H1 (cell line): Measurements from ENCODE around the gene ARHGAP6. TPM values are rescaled to one million over a fixed set of nuclear protein-coding genes. Genes with fewer than 3 reads are reported as not detected.
"Not testable (repeated sequence)": the region's sequence is repeated elsewhere in the genome, so short reads cannot be mapped to it uniquely, and the experiment has no call there.

ENCODE experiments used
- CTCF ChIA-PET: fragments of 300-600 bp; sonication (Branson Sonifier 250); formaldehyde crosslinking; loops from one replicate; lab custom pipeline; 2021; ENCODE audit not compliant: partially characterized antibody; lab: Charles Lee
- POLR2A ChIA-PET: fragments of 300-600 bp; sonication (Branson Sonifier 250); formaldehyde crosslinking; loops from one replicate; lab custom pipeline; 2021; ENCODE audit warnings: inconsistent platforms; ENCODE audit not compliant: partially characterized antibody; lab: Charles Lee
- DNase-seq, 2 experiments: peaks; one replicate each; pipeline versions ENCODE4 v3.0.0 to v3.0.0-alpha.2; 2010 to 2022; ENCODE audit warnings: low spot score in 2 of 2, low read depth in 1 of 2, mixed read lengths in 1 of 2
- FAIRE-seq: peaks from 2 replicates; lab custom pipeline; 2011; peaks lifted over from hg19 to GRCh38; lab: Jason Lieb, UNC
- H2AFZ ChIP-seq: 2 replicates; pipeline ENCODE4 v1.8.1; 2012; ENCODE audit warnings: low read length, inconsistent platforms
- H2AK5ac ChIP-seq: 2 replicates; pipeline ENCODE4 v1.6.1; 2013; ENCODE audit warnings: low read depth, low read length
- H2BK120ac ChIP-seq: replicated peaks from 2 replicates; pipeline ENCODE3; 2013; ENCODE audit warnings: low read depth, low read length, inconsistent platforms
- H2BK12ac ChIP-seq: 2 replicates; pipeline ENCODE4 v1.6.1; 2013; ENCODE audit warnings: low read depth, low read length
- H2BK15ac ChIP-seq: 2 replicates; pipeline ENCODE4 v1.6.1; 2013; ENCODE audit warnings: low read length
- H2BK20ac ChIP-seq: 2 replicates; pipeline ENCODE4 v1.6.1; 2013; ENCODE audit warnings: low read length
- H2BK5ac ChIP-seq: 2 replicates; pipeline ENCODE4 v1.6.1; 2013; ENCODE audit warnings: low read depth, low read length
- H3K14ac ChIP-seq: 2 replicates; pipeline ENCODE4 v1.6.1; 2013; ENCODE audit warnings: inconsistent platforms; ENCODE audit not compliant: insufficient read length
- H3K18ac ChIP-seq: 2 replicates; pipeline ENCODE4 v1.6.1; 2013; ENCODE audit warnings: low read length; ENCODE audit errors: extremely low read depth
- H3K23ac ChIP-seq: 2 replicates; pipeline ENCODE4 v1.6.1; 2013; ENCODE audit warnings: inconsistent platforms; ENCODE audit not compliant: insufficient read length
- H3K23me2 ChIP-seq: 2 replicates; pipeline ENCODE4 v1.6.1; 2013; ENCODE audit warnings: low read depth, low read length
- H3K27ac ChIP-seq: 2 replicates; pipeline ENCODE4 v1.6.1; 2011; ENCODE audit warnings: low read depth, low read length, inconsistent platforms
- H3K27me3 ChIP-seq, 4 experiments: replicated peaks in 1 of 4; 1 replicate in 1 of 4; 2 replicates in 3 of 4; pipeline versions ENCODE4 v1.6.1 to v1.8.1; 2011 to 2013; ENCODE audit warnings: low read length in 3 of 4, mild to moderate bottlenecking in 3 of 4, inconsistent platforms in 2 of 4, mixed read lengths in 2 of 4, moderate library complexity in 1 of 4; ENCODE audit not compliant: control insufficient read depth in 3 of 4, insufficient read depth in 3 of 4; ENCODE audit errors: extremely low read depth in 1 of 4
- H3K36me3 ChIP-seq, 4 experiments: 2 replicates each; pipeline versions ENCODE4 v1.6.1 to v1.8.1; 2011 to 2013; ENCODE audit warnings: mild to moderate bottlenecking in 4 of 4, low read length in 3 of 4, moderate library complexity in 2 of 4, control low read depth in 1 of 4, inconsistent platforms in 1 of 4; ENCODE audit not compliant: insufficient read depth in 4 of 4, control insufficient read depth in 2 of 4
- H3K4ac ChIP-seq: replicated peaks from 2 replicates; pipeline ENCODE3; 2013; ENCODE audit warnings: low read length, low read depth, mixed read lengths, inconsistent platforms; ENCODE audit not compliant: insufficient read length
- H3K4me1 ChIP-seq, 4 experiments: replicated peaks in 1 of 4; 1 replicate in 1 of 4; 2 replicates in 3 of 4; pipeline versions ENCODE4 v1.6.1 to v1.8.1; 2011 to 2013; ENCODE audit warnings: low read length in 3 of 4, inconsistent platforms in 2 of 4, mixed read lengths in 1 of 4; ENCODE audit not compliant: insufficient read depth in 4 of 4, control insufficient read depth in 3 of 4
- H3K4me2 ChIP-seq, 2 experiments: 2 replicates each; pipeline versions ENCODE4 v1.6.1 to v1.8.1; 2011 to 2013; ENCODE audit warnings: low read depth in 2 of 2, low read length in 2 of 2, control low read depth in 1 of 2, inconsistent platforms in 1 of 2, mild to moderate bottlenecking in 1 of 2; ENCODE audit not compliant: insufficient read depth in 1 of 2
- H3K4me3 ChIP-seq, 4 experiments: fragments of 200-600, 300-600 bp in 1 of 4; sonication (generic), shearing (Covaris generic), sonication (Bioruptor Twin) in 1 of 4; 2 replicates each; pipeline versions ENCODE4 v1.5.1 to v1.8.1; 2011 to 2016; ENCODE audit warnings: low read length in 4 of 4, low read depth in 3 of 4, control low read depth in 2 of 4, inconsistent platforms in 2 of 4, mild to moderate bottlenecking in 2 of 4, mixed read lengths in 1 of 4, moderate library complexity in 1 of 4; ENCODE audit not compliant: insufficient read depth in 2 of 4; ENCODE audit errors: extremely low read depth in 1 of 4
- H3K56ac ChIP-seq: replicated peaks from 2 replicates; pipeline ENCODE3; 2013; ENCODE audit warnings: low read depth, mild to moderate bottlenecking, mixed read lengths, low read length, inconsistent platforms; ENCODE audit not compliant: insufficient read length
- H3K79me1 ChIP-seq: 2 replicates; pipeline ENCODE4 v1.6.1; 2013; ENCODE audit warnings: low read depth, low read length, control low read depth
- H3K79me2 ChIP-seq, 2 experiments: 2 replicates each; pipeline versions ENCODE4 v1.6.1 to v1.8.1; 2012 to 2013; ENCODE audit warnings: low read length in 2 of 2, mild to moderate bottlenecking in 2 of 2, inconsistent platforms in 1 of 2; ENCODE audit not compliant: insufficient read depth in 2 of 2, control insufficient read depth in 1 of 2
- H3K9ac ChIP-seq, 4 experiments: replicated peaks in 1 of 4; 1 replicate in 1 of 4; 2 replicates in 3 of 4; pipeline versions ENCODE4 v1.6.1 to v1.8.1; 2011 to 2013; ENCODE audit warnings: low read depth in 3 of 4, low read length in 3 of 4, control low read depth in 2 of 4, mild to moderate bottlenecking in 2 of 4, moderate library complexity in 2 of 4, inconsistent platforms in 1 of 4; ENCODE audit errors: extremely low read depth in 1 of 4
- H3K9me3 ChIP-seq, 2 experiments: 2 replicates each; pipeline versions ENCODE4 v1.6.1 to v1.8.1; 2012 to 2013; ENCODE audit warnings: mild to moderate bottlenecking in 2 of 2, moderate library complexity in 2 of 2, control low read depth in 1 of 2, inconsistent platforms in 1 of 2, low read depth in 1 of 2, low read length in 1 of 2, mixed read lengths in 1 of 2; ENCODE audit not compliant: insufficient read depth in 2 of 2
- H4K20me1 ChIP-seq, 2 experiments: replicated peaks in 1 of 2; 2 replicates each; pipeline versions ENCODE3 to v1.8.1; 2011 to 2013; ENCODE audit warnings: inconsistent platforms in 2 of 2, low read length in 2 of 2, mild to moderate bottlenecking in 1 of 2; ENCODE audit not compliant: insufficient read depth in 2 of 2, control insufficient read depth in 1 of 2
- H4K5ac ChIP-seq: 2 replicates; pipeline ENCODE4 v1.6.1; 2013; ENCODE audit warnings: low read length, low read depth, mixed read lengths, inconsistent platforms; ENCODE audit not compliant: insufficient read length
- H4K8ac ChIP-seq: 2 replicates; pipeline ENCODE4 v1.8.0; 2013; ENCODE audit warnings: mild to moderate bottlenecking, moderate library complexity, low read length, inconsistent platforms; ENCODE audit not compliant: insufficient read depth; ENCODE audit errors: extremely low read depth
- H4K91ac ChIP-seq: replicated peaks from 2 replicates; pipeline ENCODE3; 2013; ENCODE audit warnings: low read length, mixed read lengths, inconsistent platforms; ENCODE audit not compliant: insufficient read length
- BACH1 ChIP-seq: IDR thresholded peaks from 2 replicates; pipeline ENCODE4 v1.6.1; 2012; ENCODE audit warnings: low read length, improper control_type of control experiment
- SP4 ChIP-seq: IDR thresholded peaks from 2 replicates; pipeline ENCODE4 v1.6.1; 2012; ENCODE audit warnings: low read length, inconsistent platforms
- WGBS, 2 experiments: shearing (Covaris generic) in 1 of 2; methylation state at CpG; one replicate each; pipeline versions ENCODE4 v1.1.6 to v1.1.7; 2013 to 2015; ENCODE audit warnings: low lambda C conversion rate in 2 of 2, mixed read lengths in 2 of 2, inconsistent platforms in 1 of 2, low coverage in 1 of 2, missing lambda C conversion rate in 1 of 2; ENCODE audit not compliant: insufficient replicate concordance in 2 of 2, insufficient coverage in 1 of 2, insufficient read length in 1 of 2; ENCODE audit errors: extremely low coverage in 1 of 2, missing lambda C conversion rate in 1 of 2; 5-methylcytosine and 5-hydroxymethylcytosine counted together
- polyA plus RNA-seq, 7 experiments: library from polyadenylated mRNA; depleted of rRNA in 3 of 7; stranded (reverse) in 5 of 7; unstranded in 2 of 7; fragments of >200 nt in 5 of 7; fragments of 200-250 nt in 2 of 7; gene quantifications; 1 replicate in 5 of 7; 2 replicates in 1 of 7; 4 replicates in 1 of 7; pipeline versions ENCODE4 v1.2.1 to v1.2.3, GENCODE V29; 2011 to 2013; ENCODE audit warnings: missing spikeins in 2 of 7, mixed read lengths in 2 of 7
- total RNA-seq: library from RNA; stranded (reverse); fragmentation: NEBNext Ultra II Directional; extraction: Animal tissue kit (Norgen Biotek cat#: 25700); gene quantifications from 2 replicates; pipeline ENCODE4 v1.2.1, GENCODE V29; 2021

ARHGAP6 gene
- total and polyA plus RNA-seq, 2 of the 8 experiments (the other 6 are each of a cell fraction or from before 2014, with no cell fraction given) = 0.35 to 0.82 TPM

DNA sequence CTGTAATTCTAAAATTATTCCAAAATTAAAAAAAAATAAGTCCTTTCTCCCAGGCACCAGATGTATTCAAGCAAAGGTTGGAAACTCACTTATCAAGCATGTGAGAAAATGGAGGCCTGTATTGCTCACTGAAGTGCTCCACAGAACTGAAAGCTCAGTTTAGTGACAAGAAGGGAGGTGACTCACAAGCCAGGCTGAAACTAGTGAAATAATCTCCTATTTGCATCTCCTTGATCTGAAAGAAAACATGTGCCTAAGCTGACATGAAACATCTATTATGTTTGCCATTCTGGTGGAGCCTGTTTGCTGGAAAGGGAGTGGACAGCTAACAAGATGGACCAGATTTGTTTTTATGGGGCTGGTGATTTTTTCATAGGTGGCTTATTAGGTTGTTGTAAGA, 426.5 kb downstream of the ARHGAP6 start (continued):
- TF ChIP-seq BACH1 = no peak
- TF ChIP-seq SP4 = no peak
- TF ChIP-seq, all 59 proteins: peak for 0

DNA sequence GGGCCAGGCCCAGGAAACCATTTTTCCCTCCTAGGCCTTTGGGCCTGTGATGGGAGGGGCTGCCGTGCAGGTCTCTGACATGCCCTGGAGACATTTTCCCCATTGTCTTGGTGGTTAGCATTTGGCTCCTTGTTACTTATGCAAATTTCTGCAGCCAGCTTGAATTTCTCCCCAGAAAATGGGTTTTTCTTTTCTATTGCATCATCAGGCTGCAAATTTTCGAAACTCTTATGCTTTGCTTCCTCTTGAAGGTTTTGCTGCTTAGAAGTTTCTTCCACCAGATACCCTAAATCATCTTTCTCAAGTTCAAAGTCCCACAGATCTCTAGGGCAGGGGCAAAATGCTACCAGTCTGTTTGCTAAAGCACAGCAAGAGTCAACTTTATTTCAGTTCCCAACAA, 430.3 kb downstream of the ARHGAP6 start:
- H3K23me2 ChIP-seq, CTCF ChIA-PET, POLR2A ChIA-PET, H3K56ac ChIP-seq, FAIRE-seq, H2BK12ac ChIP-seq, H2BK15ac ChIP-seq, H4K20me1 ChIP-seq, H3K14ac ChIP-seq, H2BK120ac ChIP-seq, H3K27ac ChIP-seq, H2BK20ac ChIP-seq, H3K9me3 ChIP-seq, H3K23ac ChIP-seq, H4K5ac ChIP-seq, H2BK5ac ChIP-seq, H3K4me3 ChIP-seq, H3K79me2 ChIP-seq, H2AK5ac ChIP-seq, H4K91ac ChIP-seq, H2AFZ ChIP-seq, H4K8ac ChIP-seq, H3K18ac ChIP-seq, H3K79me1 ChIP-seq, H3K9ac ChIP-seq, H3K4me2 ChIP-seq, H3K36me3 ChIP-seq, H3K27me3 ChIP-seq, H3K4me1 ChIP-seq, DNase-seq, H3K4ac ChIP-seq: not testable (repeated sequence)
- 86% methylated on average over 1 of the region's 2 CpGs; no CpG with 5 or more reads in 1 of the 2 experiments for WGBS, 2 experiments
